Activated CD4-positive, alpha-beta T cell treated with anti-CD3 and anti-CD28 coated beads, Interleukin-2, amount 50 U/mL, for 16 hours (primary cell): ENCODE measurements around the gene THSD7A.

Experiments
- DNase-seq: peaks from one replicate; pipeline ENCODE4 v3.0.0-alpha.2; 2020

The THSD7A gene

GRCh38 chr7:11374629-11375028 lies 457.4 kb downstream of the THSD7A start:
- no peak for DNase-seq

- peak; percentile 4 for DNase-seq
These were observed 458.4 kb downstream of the THSD7A start for GRCh38 chr7:11373546-11374142.

DNA sequence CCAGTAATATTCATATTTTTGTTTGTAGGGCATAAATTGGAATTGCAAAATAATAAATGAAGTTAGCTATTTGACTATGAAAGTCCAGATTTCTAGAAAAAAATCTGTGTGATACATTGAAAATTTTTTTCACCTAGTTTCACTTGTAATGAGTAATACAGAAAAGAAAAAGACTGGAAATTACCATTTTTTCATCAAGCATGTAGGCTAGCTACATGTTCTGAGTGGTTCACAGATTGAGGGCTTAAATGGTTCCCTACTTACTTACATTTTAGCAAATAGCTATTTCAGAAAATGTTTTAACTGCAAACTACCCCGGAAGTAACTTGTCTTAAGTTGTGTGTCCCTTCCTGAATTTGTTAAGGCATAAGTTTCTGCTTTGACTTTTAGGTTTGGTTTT lies 462.3 kb downstream of the THSD7A start:
- no peak for DNase-seq

DNA sequence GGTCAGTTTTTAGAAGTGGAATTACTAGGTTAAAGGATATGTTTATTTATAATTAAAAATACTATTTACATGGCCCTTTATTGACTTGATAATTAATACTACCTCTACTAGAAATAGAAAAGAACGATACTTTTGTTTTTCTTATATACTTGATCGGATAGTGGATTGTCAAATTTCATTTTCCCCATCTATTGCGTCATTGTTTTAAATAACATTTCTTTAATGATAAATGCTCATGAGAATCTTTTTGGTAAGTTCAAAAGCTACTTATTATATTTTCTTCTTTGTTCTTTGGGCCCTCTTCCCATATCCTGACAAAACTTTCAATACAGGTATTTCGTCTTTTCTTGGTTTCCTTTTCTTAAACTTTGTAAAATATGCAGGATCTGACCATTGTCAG lies 465.9 kb downstream of the THSD7A start:
- DNase-seq = no peak

GRCh38 chr7:11358637-11359036 lies 473.4 kb downstream of the THSD7A start:
- DNase-seq = no peak

DNA sequence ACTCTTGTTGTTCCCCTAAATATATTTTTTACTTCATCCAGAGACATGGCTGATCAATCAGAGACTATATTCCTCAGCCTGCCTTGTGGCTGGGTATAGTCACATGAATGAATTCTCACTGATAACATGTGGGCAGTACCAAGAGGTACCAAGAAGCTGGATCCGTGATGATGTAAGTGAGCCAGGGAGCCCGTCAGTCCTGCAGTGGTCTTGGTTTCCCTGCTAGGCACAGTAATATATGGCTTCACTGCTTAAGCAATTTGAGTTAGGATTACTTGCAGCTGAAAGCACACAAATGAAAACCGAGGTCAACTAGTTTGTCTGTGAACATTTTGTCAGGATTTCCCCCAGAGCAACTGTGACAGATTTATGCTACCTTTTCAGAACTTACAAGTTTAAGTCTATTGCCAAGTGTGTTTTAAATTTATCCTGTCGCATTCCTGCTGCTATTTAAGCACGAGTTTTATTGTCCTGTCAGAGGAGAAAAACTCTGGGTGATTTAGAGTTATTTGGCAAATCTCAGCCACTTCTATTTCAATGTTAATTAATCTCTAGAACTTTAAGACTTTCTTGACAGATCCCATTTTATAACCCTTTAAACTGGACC lies 476.5 kb downstream of the THSD7A start:
- DNase-seq = no peak

DNA sequence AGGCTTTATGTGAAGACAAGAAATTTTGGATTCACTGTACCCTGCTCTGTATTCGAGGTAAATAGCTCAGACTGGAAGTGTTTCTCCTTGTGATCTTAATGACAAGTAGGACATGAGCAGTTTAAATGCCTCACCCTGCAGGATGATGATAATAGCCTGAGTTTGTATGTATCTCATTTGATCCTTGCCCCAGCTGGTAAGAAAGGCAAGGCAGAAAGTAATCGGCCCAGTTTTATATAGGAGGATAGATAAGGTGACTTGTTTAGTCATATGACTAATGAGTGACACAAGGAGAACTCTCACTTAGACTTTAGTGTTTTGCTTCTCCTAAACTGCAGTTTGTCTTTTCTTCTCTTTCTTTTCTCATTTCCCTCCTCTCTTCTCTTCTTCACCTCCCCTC lies 485.7 kb downstream of the THSD7A start:
- DNase-seq = no peak

DNA sequence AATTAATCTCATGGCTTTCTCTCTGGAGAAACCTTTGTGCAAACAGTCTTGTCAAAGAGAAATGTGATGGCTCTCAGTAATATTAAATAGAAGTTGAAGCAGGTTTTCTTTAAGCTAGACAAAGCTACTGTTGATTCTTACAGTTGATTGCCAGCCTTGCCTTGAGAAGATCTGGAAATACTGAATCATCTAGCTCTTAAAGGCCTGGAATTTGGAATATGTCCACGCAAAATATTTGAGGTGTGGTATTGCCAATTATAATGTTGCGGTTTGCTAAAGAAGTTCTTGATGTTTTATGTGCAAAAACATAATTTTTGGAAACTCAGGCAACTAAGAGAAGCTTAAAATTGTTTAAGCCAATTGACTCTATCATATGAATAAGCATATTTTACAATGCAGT lies 486.4 kb downstream of the THSD7A start:
- no peak for DNase-seq

- peak; percentile 46 for DNase-seq
These were observed 488.1 kb downstream of the THSD7A start for GRCh38 chr7:11343818-11344413.

DNA sequence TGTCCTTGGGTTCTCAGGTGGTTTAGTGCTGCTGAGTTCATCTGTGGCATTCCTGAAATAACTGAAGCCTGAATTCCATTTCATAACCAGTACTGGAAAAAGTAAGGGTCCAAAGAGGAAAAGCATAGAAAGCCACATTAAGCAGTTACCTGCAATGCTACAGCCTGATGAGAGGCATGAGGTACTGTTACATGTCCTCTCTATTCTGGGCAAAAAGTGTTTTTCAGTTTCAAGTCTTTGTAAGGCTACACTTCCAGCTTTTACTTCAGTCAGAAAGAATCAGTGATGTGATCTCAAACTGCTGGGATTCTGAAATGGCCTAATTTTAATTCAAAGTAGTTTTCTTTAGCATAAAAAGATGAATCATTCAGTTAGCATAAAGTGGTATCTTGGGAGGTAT lies 488.9 kb downstream of the THSD7A start:
- no peak for DNase-seq

- peak; percentile 5 for DNase-seq
These were observed 490.6 kb downstream of the THSD7A start for GRCh38 chr7:11341285-11341944.

DNA sequence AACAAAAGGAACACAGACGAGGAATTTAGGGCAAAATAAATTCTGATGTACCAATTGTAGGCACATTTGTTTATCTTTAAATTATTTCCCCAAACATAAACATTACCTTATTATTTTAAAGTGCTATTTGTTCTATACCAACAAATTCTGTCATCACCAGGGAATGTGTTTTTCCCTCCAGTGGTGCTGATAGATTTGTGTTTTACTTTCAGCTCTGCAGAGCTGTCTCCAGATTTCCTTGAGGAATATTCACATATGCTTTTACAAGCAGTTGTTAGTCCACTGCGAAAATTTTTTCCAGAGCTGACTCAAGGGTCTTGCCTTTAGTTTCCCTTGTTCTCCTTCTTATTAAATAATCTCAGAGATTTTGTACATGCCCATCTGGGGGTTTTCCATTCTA lies 495.6 kb downstream of the THSD7A start:
- no peak for DNase-seq

DNA sequence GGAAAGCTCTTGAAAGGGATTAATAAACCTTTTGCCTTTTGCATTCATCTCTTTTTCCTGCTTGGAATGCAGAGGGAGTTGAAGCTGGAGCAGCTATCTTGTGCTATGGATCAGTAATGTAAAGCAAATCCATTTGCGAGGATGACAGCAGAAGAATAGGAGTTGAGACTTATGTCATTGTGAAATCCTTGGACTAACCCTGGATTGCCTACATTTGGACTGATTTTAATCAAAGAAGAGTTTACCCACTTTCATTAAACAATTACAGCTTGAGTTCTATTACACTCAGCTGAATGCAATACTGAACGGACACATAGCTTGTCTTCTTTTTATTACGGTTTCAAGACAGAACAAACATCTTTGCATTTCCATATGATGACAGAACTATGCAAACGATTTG lies 496.1 kb downstream of the THSD7A start:
- DNase-seq = no peak

GRCh38 chr7:11332865-11333228 lies 499.2 kb downstream of the THSD7A start:
- DNase-seq = no peak

DNA sequence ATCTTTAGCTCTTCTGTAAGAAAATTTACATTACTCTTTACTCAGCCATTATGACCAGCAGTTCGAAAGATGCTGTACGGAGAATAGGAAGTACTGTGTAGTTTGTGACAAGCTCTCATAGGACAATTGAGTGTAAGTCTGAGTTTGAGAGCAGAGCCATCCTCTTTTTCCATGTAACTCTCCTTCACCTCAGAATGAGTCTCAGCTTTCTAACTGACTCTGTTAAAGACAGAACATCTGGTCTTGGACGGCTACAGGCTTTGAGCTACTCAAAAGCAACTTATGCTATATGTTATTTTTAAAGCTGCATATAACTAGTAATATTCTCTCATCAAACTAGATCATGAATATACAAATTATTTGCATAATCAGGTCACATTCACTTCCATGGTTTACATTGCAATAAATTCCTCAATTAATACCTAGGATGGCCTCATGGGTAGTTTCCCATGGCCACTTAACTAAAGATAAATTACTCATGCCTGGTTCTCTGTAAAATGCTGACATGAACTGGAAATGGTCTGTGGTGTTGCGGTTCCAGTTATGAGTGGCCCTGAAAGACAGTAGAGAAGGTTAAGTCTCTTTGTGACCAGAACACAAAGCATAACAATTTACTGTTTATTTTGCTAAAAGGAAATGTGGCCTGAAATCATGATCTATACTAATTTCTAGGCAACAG lies 499.7 kb downstream of the THSD7A start:
- DNase-seq = peak; percentile 65

GRCh38 chr7:11331128-11332102 lies 500.6 kb downstream of the THSD7A start:
- DNase-seq = no peak

- DNase-seq = no peak
These were observed 501.3 kb downstream of the THSD7A start for GRCh38 chr7:11330717-11331116.

DNA sequence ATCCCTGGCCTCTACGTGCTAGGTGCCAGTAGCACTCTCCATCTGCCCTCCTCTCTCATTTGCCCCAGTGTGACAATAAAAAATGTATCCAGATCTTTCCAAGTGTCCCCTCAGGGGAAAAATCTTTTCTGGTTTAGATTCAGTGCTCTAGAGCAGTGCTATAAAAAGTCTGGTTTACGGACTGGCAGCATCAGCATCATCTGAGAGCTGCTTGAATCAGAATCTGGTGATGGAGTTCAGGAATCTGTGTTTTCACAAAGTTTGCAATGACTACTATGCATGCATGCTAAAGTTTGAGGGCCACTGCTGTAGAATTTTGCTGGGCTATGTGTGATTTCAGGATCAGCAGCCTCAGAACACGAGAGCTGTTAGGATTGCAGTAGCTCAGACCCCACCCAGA lies 501.8 kb downstream of the THSD7A start:
- no peak for DNase-seq

GRCh38 chr7:11329626-11330025 lies 502.4 kb downstream of the THSD7A start:
- DNase-seq = no peak

DNA sequence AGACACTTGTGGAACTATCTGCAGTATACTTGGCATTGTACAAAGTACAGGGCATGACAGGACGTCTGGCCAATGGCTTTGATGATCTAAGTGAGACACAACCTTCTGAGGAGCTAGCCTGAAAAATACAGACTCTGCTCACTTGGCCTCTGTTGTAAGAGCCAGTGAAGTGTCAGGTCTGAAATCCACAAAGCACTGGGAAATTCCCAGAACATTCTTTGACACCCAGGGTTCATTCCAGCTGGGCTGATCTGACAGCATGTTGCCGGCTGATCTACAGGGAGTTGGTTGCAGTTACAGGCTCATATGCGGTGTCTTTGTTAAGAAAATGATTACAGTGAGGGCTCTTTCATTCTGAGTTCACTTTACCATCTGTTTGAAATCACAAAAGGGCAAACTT lies 503.7 kb downstream of the THSD7A start:
- DNase-seq = no peak

GRCh38 chr7:11327633-11328032 lies 504.4 kb downstream of the THSD7A start:
- DNase-seq = no peak
